Activated CD4-positive, alpha-beta T cell treated with anti-CD3 and anti-CD28 coated beads, Interleukin-2, amount 50 U/mL, for 1 hour (primary cell): ENCODE data around the gene DHRS12.

Experiments
- DNase-seq: peaks from one replicate; pipeline ENCODE4 v3.0.0-alpha.2; 2020

The DHRS12 gene, protein sequence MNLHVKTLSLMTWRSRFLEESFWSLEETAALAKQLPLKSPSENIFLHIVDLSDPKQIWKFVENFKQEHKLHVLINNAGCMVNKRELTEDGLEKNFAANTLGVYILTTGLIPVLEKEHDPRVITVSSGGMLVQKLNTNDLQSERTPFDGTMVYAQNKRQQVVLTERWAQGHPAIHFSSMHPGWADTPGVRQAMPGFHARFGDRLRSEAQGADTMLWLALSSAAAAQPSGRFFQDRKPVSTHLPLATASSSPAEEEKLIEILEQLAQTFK

GRCh38 chr13:51803422-51804294 is at the start of gene DHRS12:
TSS of gene DHRS12 (minus strand) at chr13:51804163. CDS start at chr13:51799659, 4,504 bp downstream.
- peak; percentile 83 for DNase-seq

- DNase-seq: peak; percentile 31
Measured at GRCh38 chr13:51849145-51850101, 45.5 kb upstream of the DHRS12 start.

DNA sequence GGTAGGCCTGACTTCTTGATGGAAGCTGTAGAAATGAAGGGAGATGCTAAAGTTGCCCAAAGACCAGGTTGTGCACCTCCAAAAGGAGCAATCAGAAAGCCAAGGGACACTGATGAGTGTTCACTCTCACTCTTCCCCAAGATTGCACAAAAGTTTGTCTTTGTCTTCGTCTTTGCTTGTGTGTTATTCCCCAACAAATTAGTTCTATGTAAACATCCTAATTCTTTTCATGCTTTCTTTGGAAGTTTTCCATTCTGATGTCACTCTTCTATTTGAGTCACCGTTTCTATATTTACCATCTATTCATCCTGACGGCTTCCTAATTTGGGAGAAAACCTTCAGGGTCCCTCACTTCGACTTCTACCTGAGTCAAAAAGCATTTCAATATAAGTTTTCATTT is 44.7 kb upstream of the DHRS12 start:
- no peak for DNase-seq

DNA sequence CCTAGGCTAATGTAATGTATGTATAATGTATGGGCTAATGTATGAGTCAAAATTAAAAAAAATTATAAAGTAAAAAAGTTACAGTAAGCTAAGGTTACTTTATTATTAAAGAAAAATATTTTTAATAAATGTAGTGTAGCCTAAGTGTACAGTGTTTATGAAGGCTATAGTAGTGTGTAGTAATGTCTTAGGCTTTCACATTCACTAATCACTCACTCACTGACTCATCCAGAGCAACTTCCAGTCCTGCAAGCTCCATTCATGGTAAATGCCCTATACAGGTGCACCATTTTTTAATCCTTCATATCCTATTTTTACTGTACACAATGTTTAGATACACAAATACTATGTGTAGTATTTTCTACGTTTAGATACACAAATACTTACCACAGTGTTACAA is 42.8 kb upstream of the DHRS12 start:
- no peak for DNase-seq

DNA sequence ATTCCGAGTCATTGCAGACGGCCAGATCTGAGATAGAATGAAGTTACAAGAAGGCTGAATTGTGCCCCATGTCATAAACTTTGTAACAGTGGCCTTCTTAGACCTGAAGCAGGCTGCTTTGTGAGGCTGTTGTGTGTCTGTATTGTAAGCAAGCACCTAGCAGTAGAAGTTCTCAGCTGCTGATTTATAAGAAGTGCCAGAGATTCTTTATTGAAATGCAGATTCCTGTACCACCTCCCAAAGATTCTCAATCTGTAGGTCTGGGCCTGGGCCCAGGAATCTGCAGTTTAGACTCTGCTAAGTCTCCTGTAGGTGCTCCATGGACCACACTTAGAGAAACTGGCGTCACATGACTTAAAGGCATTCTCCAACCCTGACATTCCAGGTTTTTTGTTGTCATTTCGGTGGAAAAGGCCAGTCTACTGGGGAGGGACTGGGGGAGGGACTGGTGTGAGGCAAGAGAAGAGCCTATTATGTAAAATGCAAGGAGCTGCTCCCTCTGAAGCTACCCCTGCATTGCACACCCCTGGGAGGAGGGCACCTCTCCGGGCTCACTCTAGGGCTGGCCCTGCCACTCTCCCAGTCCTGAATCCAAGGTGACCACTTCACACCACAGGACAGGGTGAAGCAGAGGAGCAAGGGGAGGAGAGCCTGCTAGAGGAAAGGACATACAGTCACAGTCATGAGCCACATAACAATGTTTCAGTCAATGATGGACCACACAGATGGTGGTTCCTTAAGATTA is 41.8 kb upstream of the DHRS12 start:
- no peak for DNase-seq

DNA sequence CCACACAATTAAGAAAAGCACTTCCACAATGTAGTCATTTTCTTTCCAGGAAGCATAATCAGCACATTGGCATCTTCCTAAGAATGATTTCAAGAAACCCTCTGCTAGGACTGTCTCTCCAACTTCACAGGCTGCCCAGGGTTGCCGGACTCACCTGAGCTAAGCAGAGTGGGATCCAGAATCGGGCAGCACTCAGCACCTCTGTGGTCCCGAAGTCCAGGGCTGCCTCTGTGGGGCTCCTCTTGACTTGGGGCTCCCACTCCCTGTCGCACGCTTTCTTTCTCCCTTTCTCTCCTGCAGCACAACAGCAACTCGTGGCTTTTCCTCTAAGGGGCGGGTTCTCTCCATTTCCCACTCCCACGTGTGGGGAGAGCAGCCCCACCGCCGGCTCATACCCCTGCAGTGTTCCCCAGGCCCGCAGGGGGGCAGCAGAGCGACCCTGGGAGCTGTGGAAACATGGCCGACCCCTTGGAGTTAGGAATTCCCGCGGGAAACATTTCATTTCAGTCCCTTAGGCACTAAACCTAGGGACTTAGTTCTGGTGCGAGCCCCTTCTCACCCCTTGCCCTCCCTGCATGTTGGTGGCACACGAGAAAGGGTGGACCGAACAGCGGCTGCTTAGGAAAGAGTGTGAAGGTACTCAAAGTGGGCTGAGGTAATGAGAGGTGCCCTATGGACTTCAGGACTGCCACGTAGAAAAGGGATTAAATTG is 41.1 kb upstream of the DHRS12 start, which contains the start of gene TMEM272:
Gene TMEM272, minus strand, starts transcription at position 316 of the 712 bp plus-strand sequence. CDS start 6,647 bp downstream, outside the sequence.
- DNase-seq: peak; percentile 45

GRCh38 chr13:51843529-51843928 is 39.6 kb upstream of the DHRS12 start:
- no peak for DNase-seq

DNA sequence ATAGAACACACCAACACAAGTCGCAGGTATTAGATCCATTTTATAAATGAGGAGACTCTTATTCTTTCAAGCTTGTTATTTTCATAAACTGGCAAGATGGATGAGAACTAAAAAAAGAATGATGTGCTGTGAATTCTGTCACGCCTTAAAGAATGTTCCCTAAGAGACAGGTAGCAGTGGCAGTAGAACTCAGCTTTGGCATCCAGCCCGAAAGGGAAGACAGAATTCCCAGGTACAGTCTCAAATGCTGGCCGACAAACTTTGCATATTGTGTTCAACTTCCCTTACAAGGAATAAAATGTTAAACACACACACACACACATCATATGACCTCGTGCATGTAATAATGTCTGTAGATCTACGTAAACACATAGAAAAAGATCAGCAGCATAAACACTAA is 37.8 kb upstream of the DHRS12 start:
- no peak for DNase-seq

- no peak for DNase-seq
Measured at GRCh38 chr13:51840917-51841316, 37.0 kb upstream of the DHRS12 start.

DNA sequence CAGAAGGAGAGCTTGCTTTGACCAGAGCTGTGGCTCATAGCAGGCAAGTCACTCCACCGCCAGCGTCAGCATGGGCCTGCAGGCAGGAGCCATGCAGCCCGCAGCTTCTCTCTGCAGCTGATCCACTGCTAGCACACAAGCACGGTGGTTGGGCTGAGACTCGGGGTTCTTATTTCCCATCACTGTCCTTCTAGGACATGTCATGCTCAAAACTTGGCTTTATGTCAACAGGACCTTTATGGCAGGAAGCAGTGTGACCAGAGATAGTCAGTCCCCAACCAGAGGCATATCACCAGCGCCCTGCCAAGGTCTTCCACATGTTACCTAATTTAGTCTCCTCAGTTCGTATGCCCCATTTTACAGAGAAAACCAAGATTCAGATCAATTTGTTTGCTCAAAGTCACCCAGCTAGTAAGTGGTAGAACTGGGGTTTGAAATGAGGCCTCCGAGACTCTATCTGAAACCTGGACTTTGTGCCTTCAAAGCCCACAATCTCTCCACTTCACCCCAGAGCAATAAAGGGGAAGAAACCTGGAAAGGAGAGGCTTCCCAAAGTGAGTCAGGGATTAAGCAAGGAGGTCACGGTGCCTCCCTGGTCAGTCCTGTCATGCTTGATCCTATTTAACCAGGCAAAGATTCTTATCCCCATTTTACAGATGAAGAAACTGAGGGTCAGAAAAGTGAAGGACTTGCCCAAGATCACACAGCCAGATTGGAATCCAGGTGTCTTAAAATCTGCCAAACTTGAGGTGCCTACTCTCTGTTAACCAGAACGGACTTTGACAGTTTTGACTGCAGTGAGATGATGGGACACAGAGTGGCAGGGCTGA is 36.0 kb upstream of the DHRS12 start:
- no peak for DNase-seq

DNA sequence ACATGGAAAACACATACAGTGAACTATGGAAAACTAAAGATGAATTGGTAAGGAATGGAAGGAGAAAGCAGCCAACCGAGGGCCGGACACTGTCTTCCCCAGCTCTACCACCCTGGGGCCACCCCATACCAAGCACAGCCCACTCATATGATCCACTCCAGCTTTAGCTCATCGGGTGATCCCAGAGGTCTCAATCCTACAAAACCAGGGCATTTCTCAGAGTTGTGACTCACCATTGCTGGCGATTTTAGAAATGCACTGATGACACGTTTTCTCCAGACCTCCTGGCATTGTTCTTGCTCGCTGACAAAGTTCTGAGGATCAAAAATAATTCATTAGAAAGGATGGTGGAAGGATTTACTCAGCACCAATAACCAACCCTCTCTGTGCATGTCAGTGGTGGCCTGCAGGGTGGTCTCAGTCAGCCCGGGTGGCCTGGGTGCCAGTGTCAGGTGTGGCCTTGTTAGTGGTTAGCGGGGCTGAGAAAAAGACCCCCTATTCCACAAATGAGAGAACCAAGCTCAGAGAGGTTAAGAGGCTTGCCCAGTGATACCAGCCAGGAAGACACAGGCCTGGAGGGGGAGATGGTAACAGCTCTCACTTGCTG is 34.4 kb upstream of the DHRS12 start:
- DNase-seq: no peak

GRCh38 chr13:51837016-51837415 is 33.1 kb upstream of the DHRS12 start:
- no peak for DNase-seq

DNA sequence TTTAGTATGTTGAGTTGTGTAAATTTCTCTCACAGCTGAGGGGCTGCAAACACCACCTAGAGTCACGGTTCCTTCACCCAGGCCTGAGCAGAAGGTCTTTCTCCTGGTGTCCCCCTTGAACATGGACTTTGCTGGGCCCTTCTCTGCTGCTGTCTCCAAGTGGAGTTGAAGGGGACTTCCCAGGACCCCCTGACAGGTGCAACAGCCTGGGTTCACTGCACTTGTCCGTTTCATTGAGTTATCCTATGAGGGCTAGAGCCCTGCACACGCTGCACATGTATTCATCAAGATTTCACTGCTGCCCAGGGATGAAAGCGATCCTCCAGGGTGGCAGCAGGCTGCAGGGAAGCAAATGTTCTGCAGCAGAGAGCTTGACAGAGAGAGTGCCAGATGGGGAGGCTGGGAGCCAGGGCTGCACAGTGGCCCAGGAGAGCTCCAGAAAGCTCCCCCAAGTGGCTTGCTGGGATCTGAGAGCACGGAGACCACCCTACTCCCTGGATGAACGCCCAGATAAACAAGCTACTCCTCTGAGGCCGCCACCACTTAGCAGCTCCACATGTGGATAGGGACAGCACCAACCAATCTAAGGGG is 30.7 kb upstream of the DHRS12 start:
- DNase-seq: no peak

DNA sequence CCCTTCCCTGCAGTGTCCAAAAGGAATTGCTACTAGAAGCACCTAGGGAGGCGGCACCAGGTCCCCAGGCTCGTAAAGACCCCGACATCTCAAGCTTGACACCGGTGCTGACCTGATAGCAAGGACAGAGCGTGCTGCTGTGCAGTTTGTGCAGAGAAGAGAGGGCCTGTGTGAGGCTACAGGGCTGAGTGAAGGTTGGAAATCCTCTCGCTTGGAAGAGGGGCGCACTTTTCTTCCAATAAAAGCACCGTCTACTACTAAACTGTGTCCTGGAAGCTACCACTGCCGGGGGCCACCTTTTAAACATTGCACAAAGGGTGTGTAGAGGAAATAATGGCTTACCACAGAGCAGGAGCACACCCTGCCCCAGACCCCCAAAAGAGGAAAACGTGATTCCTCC is 30.0 kb upstream of the DHRS12 start:
- no peak for DNase-seq

- DNase-seq: peak; percentile 53
Measured at GRCh38 chr13:51832471-51833152, 28.6 kb upstream of the DHRS12 start.

DNA sequence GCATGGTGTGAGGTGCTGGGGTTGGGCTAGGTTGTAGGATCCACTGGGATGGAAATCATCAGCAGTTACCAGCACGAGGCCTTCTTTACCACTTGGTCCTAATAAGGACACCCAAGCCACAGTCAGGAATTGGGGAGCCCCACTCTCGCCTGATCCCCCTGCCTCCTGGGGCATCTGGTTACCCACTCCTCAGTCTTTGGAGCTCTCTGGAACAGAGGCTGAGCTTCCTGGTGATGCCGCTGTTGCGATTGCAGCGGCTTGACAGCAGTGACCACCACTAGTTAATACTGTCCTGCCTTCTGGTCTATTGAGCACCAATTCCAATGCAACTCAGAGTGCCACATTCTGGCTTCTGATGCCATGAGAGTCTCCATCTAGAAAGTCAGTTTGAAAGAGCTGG is 27.6 kb upstream of the DHRS12 start:
- DNase-seq: no peak

DNA sequence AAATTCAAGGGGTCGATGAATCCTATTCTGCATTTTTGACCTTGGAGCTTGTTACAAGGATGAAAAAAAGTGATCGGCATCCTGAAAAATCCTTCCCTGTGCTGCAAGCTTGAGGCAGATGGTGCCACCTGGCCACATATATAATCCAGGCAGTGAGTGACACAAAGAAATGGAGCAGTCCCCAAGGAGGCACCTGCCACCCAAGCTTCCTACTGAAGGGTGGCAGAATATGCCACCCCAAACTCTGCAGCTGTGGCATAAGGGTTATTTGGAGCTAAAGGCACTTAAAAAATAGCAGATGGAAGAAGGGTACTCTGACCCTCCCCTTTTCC is 25.6 kb upstream of the DHRS12 start:
- DNase-seq: no peak

GRCh38 chr13:51828730-51829567 is 25.0 kb upstream of the DHRS12 start:
- no peak for DNase-seq
